K562 (cell line): ENCODE data around the gene CRTC3. TPM values are rescaled to one million over a fixed set of nuclear protein-coding genes. Genes with fewer than 3 reads are reported as not detected.

ENCODE experiments used
- EZH2 ChIP-seq: IDR thresholded peaks from 2 replicates; pipeline ENCODE4 v1.6.1; 2012; ENCODE audit warnings: low read depth, mild to moderate bottlenecking, inconsistent platforms, low read length, borderline replicate concordance
- GABPB2 ChIP-seq: fragments of 250-450 bp; sonication (Bioruptor Pico); conservative IDR thresholded peaks from 2 replicates; pipeline ENCODE4 v1.5.1; 2021; ENCODE audit warnings: mild to moderate bottlenecking
- MCM3 ChIP-seq: fragments of 450-650 bp; IDR thresholded peaks from 2 replicates; pipeline ENCODE4 v1.6.1; 2016
- POLR2G ChIP-seq: fragments of 200-400 bp; formaldehyde crosslinking; IDR thresholded peaks from 2 replicates; pipeline ENCODE4 v1.6.1; 2017; ENCODE audit warnings: low read depth, mild to moderate bottlenecking, antibody characterized with exemption, low read length, moderate library complexity
- RAD51 ChIP-seq: fragments of 450-650 bp; IDR thresholded peaks from 2 replicates; pipeline ENCODE4 v1.7.1; 2016; ENCODE audit warnings: low read depth, mild to moderate bottlenecking, borderline replicate concordance
- TCF7L2 ChIP-seq: fragments of 150-350 bp; IDR thresholded peaks from 2 replicates; pipeline ENCODE4 v1.6.1; 2016; ENCODE audit warnings: low read depth, mild to moderate bottlenecking, low read length, moderate library complexity
- TGIF2 ChIP-seq: sonication (generic); formaldehyde crosslinking; IDR thresholded peaks from 2 replicates; pipeline ENCODE4 v1.8.1; 2022; ENCODE audit warnings: mild to moderate bottlenecking, missing genetic modification reagents, moderate library complexity
- U2AF1 ChIP-seq: fragments of 200-400 bp; formaldehyde crosslinking; optimal IDR thresholded peaks from 2 replicates; pipeline ENCODE3; 2017; ENCODE audit warnings: mild to moderate bottlenecking, low read depth, low read length, moderate library complexity
- ZFPM2 ChIP-seq: fragments of 250-450 bp; sonication (Bioruptor Pico); IDR thresholded peaks from 2 replicates; pipeline ENCODE4 v1.5.1; 2022; ENCODE audit warnings: mild to moderate bottlenecking
- ZNF212 ChIP-seq: fragments of 450-650 bp; formaldehyde crosslinking; IDR thresholded peaks from 2 replicates; pipeline ENCODE4 v1.4.0; 2020; ENCODE audit warnings: mild to moderate bottlenecking
- ZNF384 ChIP-seq: IDR thresholded peaks from 2 replicates; pipeline ENCODE4 v1.6.1; 2012; ENCODE audit warnings: low read depth, low read length, improper control_type of control experiment
- ZNF445 ChIP-seq: fragments of 250-450 bp; sonication (Bioruptor Pico); IDR thresholded peaks from 2 replicates; pipeline ENCODE4 v1.4.0; 2020; ENCODE audit warnings: low read depth, mild to moderate bottlenecking, moderate library complexity
- ZNF699 ChIP-seq: fragments of 250-450 bp; sonication (Bioruptor Pico); IDR thresholded peaks from 2 replicates; pipeline ENCODE4 v1.8.0; 2021; ENCODE audit warnings: mild to moderate bottlenecking, moderate library complexity; ENCODE audit not compliant: insufficient replicate concordance
- polyA plus RNA-seq, 8 experiments: library from polyadenylated mRNA; depleted of rRNA in 4 of 8; stranded (reverse) in 5 of 8; unstranded in 3 of 8; fragments of >200 nt; fragmentation: Nextera tagmentation in 2 of 8; fragmentation: Illumina TruSeq in 1 of 8; extraction: Ambion mirVana in 2 of 8; extraction: Trizol in 1 of 8; gene quantifications; 2 replicates each; pipeline versions ENCODE4 v1.2.1 to v1.2.3, GENCODE V29; 2011 to 2014; ENCODE audit warnings: inconsistent platforms in 1 of 8, missing spikeins in 1 of 8
- total RNA-seq, 7 experiments: library from RNA; depleted of rRNA in 6 of 7; stranded (reverse); fragments of >200 nt in 6 of 7; fragmentation: Illumina TruSeq in 2 of 7; extraction: Trizol in 2 of 7; gene quantifications; 2 replicates each; pipeline versions ENCODE4 v1.2.1 to v1.2.3, GENCODE V29; 2011 to 2021; ENCODE audit warnings: low replicate concordance in 1 of 7
- TF ChIP-seq, protein P1 (sequence below): sonication (generic); formaldehyde crosslinking; IDR thresholded peaks from 2 replicates; pipeline ENCODE4 v1.8.0; 2023; ENCODE audit warnings: missing genetic modification reagents, mild to moderate bottlenecking, borderline replicate concordance
- TF ChIP-seq, protein P2 (sequence below), 3 experiments: IDR thresholded peaks in 2 of 3; conservative IDR thresholded peaks in 1 of 3; 2 replicates each; pipeline ENCODE4 v1.5.1; 2011 to 2012; ENCODE audit warnings: low read length in 3 of 3, mild to moderate bottlenecking in 3 of 3, control low read depth in 2 of 3, improper control_type of control experiment in 1 of 3, inconsistent platforms in 1 of 3, low read depth in 1 of 3, mixed read lengths in 1 of 3, moderate library complexity in 1 of 3; ENCODE audit not compliant: insufficient read depth in 2 of 3
- TF ChIP-seq, protein P3 (sequence below): fragments of 450-650 bp; IDR thresholded peaks from 2 replicates; pipeline ENCODE4 v1.6.1; 2017; ENCODE audit warnings: antibody characterized with exemption, mild to moderate bottlenecking

The CRTC3 gene
- total and polyA plus RNA-seq, 9 of the 15 experiments (the other 6 are each of a cell fraction or from before 2014, with no cell fraction given) = 1.2 to 19.0 (median 11.6) TPM

DNA sequence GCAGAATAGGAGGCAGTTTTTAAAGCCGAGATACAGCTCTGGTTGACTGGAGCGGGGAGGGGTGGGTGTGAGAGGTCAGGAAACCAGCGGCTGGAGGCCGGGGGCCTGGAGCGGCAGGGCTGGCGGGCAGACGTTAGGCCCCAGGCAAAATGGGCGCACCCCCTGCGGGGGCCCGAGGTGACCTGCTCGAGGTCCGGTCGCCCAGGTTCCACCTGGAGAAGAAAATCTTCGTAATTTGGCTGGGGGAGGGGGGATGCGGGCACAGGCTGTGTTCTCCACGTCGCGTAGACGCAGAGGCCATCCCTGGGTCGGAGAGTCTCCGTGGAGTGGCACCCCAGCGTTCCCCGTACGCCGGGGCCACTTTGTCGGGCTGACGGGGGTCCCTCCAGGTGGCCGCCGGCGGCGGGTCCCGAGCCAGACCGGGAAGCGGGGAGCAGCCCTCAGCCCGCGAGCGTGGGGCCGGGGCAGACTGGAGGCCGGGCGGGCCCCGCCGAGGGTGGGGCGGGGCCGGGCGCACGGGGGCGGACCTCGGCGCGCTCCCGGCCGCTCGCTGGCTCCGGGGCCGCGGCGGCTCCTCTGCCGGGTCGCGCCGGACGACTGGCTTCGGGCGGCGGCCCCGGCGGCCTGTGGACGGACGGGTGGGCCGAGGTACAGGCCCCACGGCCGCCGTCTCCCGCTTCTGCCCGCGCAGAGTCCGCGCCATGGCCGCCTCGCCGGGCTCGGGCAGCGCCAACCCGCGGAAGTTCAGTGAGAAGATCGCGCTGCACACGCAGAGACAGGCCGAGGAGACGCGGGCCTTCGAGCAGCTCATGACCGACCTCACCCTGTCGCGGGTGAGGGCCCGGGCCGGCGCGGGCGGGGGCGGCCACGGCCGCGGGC lies at the start of gene CRTC3 (continued):
- TF ChIP-seq U2AF1 (no peak), ZNF445 (no peak), POLR2G (peak; percentile 86), ZNF384 (no peak), ZFPM2 (CRISPR knock-in tag) (no peak), GABPB2 (CRISPR knock-in tag) (no peak), ZNF699 (CRISPR knock-in tag) (no peak), MCM3 (no peak), EZH2 (no peak), RAD51 (no peak), TCF7L2 (no peak), ZNF212 (CRISPR knock-in tag) (no peak), TGIF2 (CRISPR knock-in tag) (no peak)
- TF ChIP-seq, protein P1, sequence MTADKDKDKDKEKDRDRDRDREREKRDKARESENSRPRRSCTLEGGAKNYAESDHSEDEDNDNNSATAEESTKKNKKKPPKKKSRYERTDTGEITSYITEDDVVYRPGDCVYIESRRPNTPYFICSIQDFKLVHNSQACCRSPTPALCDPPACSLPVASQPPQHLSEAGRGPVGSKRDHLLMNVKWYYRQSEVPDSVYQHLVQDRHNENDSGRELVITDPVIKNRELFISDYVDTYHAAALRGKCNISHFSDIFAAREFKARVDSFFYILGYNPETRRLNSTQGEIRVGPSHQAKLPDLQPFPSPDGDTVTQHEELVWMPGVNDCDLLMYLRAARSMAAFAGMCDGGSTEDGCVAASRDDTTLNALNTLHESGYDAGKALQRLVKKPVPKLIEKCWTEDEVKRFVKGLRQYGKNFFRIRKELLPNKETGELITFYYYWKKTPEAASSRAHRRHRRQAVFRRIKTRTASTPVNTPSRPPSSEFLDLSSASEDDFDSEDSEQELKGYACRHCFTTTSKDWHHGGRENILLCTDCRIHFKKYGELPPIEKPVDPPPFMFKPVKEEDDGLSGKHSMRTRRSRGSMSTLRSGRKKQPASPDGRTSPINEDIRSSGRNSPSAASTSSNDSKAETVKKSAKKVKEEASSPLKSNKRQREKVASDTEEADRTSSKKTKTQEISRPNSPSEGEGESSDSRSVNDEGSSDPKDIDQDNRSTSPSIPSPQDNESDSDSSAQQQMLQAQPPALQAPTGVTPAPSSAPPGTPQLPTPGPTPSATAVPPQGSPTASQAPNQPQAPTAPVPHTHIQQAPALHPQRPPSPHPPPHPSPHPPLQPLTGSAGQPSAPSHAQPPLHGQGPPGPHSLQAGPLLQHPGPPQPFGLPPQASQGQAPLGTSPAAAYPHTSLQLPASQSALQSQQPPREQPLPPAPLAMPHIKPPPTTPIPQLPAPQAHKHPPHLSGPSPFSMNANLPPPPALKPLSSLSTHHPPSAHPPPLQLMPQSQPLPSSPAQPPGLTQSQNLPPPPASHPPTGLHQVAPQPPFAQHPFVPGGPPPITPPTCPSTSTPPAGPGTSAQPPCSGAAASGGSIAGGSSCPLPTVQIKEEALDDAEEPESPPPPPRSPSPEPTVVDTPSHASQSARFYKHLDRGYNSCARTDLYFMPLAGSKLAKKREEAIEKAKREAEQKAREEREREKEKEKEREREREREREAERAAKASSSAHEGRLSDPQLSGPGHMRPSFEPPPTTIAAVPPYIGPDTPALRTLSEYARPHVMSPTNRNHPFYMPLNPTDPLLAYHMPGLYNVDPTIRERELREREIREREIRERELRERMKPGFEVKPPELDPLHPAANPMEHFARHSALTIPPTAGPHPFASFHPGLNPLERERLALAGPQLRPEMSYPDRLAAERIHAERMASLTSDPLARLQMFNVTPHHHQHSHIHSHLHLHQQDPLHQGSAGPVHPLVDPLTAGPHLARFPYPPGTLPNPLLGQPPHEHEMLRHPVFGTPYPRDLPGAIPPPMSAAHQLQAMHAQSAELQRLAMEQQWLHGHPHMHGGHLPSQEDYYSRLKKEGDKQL = no peak
- TF ChIP-seq, protein P2, sequence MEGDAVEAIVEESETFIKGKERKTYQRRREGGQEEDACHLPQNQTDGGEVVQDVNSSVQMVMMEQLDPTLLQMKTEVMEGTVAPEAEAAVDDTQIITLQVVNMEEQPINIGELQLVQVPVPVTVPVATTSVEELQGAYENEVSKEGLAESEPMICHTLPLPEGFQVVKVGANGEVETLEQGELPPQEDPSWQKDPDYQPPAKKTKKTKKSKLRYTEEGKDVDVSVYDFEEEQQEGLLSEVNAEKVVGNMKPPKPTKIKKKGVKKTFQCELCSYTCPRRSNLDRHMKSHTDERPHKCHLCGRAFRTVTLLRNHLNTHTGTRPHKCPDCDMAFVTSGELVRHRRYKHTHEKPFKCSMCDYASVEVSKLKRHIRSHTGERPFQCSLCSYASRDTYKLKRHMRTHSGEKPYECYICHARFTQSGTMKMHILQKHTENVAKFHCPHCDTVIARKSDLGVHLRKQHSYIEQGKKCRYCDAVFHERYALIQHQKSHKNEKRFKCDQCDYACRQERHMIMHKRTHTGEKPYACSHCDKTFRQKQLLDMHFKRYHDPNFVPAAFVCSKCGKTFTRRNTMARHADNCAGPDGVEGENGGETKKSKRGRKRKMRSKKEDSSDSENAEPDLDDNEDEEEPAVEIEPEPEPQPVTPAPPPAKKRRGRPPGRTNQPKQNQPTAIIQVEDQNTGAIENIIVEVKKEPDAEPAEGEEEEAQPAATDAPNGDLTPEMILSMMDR (IDR thresholded peaks at IDR 0.05 in 2 of 3, conservative IDR thresholded peaks at IDR 0.05 in 1 of 3; ENCODE audit: insufficient read depth in 2 of 3, low read depth in 1 of 3, low read length in 3 of 3) = 0 out of 6 replicates have a peak, but pooled peaks of 1 of the 3 experiments have one; percentile 16
- TF ChIP-seq, protein P3, sequence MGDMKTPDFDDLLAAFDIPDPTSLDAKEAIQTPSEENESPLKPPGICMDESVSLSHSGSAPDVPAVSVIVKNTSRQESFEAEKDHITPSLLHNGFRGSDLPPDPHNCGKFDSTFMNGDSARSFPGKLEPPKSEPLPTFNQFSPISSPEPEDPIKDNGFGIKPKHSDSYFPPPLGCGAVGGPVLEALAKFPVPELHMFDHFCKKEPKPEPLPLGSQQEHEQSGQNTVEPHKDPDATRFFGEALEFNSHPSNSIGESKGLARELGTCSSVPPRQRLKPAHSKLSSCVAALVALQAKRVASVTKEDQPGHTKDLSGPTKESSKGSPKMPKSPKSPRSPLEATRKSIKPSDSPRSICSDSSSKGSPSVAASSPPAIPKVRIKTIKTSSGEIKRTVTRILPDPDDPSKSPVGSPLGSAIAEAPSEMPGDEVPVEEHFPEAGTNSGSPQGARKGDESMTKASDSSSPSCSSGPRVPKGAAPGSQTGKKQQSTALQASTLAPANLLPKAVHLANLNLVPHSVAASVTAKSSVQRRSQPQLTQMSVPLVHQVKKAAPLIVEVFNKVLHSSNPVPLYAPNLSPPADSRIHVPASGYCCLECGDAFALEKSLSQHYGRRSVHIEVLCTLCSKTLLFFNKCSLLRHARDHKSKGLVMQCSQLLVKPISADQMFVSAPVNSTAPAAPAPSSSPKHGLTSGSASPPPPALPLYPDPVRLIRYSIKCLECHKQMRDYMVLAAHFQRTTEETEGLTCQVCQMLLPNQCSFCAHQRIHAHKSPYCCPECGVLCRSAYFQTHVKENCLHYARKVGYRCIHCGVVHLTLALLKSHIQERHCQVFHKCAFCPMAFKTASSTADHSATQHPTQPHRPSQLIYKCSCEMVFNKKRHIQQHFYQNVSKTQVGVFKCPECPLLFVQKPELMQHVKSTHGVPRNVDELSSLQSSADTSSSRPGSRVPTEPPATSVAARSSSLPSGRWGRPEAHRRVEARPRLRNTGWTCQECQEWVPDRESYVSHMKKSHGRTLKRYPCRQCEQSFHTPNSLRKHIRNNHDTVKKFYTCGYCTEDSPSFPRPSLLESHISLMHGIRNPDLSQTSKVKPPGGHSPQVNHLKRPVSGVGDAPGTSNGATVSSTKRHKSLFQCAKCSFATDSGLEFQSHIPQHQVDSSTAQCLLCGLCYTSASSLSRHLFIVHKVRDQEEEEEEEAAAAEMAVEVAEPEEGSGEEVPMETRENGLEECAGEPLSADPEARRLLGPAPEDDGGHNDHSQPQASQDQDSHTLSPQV = peak; percentile 49; the same call in 1 of the 2 replicates
